Upper lobe of left lung (tissue), 6 donors: Measurements from ENCODE around the gene NAGPA. TPM values are rescaled to one million over a fixed set of nuclear protein-coding genes. Genes with fewer than 3 reads are reported as not detected.
A peak's percentile ranks its signal among the peaks of the same experiment; 100 is the strongest.

Source experiments
- ATAC-seq, 2 donors: fragments of 200-7000 bp; cut with Tn5 transposase; one replicate each; pipeline ENCODE4 v1.9.1; 2022; ENCODE audit warnings: mild to moderate bottlenecking in 2 of 2, moderate library complexity in 2 of 2; ENCODE audit not compliant: low FRiP score in 2 of 2
- DNase-seq, 2 donors: peaks; one replicate each; pipeline ENCODE4 v3.0.0-alpha.2; 2019 to 2020
- H3K27ac ChIP-seq, 4 donors: fragments of 200-600 bp; sonication (generic); one replicate each; pipeline ENCODE4 v1.5.1; 2016 to 2019
- H3K27me3 ChIP-seq, 4 donors: fragments of 200-600 bp; sonication (generic); one replicate each; pipeline ENCODE4 v1.5.1; 2017 to 2019
- H3K36me3 ChIP-seq, 4 donors: fragments of 200-600 bp; sonication (generic); one replicate each; pipeline ENCODE4 v1.5.1; 2016 to 2019
- H3K4me1 ChIP-seq, 4 donors: fragments of 200-600 bp; sonication (generic); one replicate each; pipeline ENCODE4 v1.5.1; 2018 to 2019
- H3K4me3 ChIP-seq, 4 donors: fragments of 200-600 bp; sonication (generic); one replicate each; pipeline ENCODE4 v1.5.1; 2017 to 2019; ENCODE audit warnings: mild to moderate bottlenecking in 2 of 4, moderate library complexity in 1 of 4
- H3K9me3 ChIP-seq, 4 donors: fragments of 200-600 bp; sonication (generic); one replicate each; pipeline ENCODE4 v1.5.1; 2018 to 2019
- CTCF ChIP-seq, 6 experiments: fragments of 450-650 bp in 4 of 6; fragments of 200-600 bp in 2 of 6; sonication (generic) in 2 of 6; IDR thresholded peaks; one replicate each; pipeline ENCODE4 v1.5.1; 2016 to 2019; ENCODE audit warnings: antibody characterized with exemption in 6 of 6
- EP300 ChIP-seq, 4 donors: sonication (generic); formaldehyde crosslinking; IDR thresholded peaks; one replicate each; pipeline ENCODE4 v1.5.1; 2017; ENCODE audit warnings: antibody characterized with exemption in 4 of 4, control low read depth in 2 of 4
- POLR2A ChIP-seq, 4 donors: fragments of 450-650 bp; IDR thresholded peaks; one replicate each; pipeline ENCODE4 v1.5.1; 2016 to 2017; ENCODE audit warnings: antibody characterized with exemption in 4 of 4, mild to moderate bottlenecking in 2 of 4
- POLR2AphosphoS5 ChIP-seq, 2 donors: sonication (generic); formaldehyde crosslinking; IDR thresholded peaks; one replicate each; pipeline ENCODE4 v1.5.1; 2017; ENCODE audit warnings: antibody characterized with exemption in 2 of 2
- WGBS, 2 donors: methylation state at CpG; one replicate each; pipeline ENCODE4 v1.1.5; 2017 to 2018; 5-methylcytosine and 5-hydroxymethylcytosine counted together
- total RNA-seq, 6 donors: library from RNA; depleted of rRNA in 4 of 6; stranded (reverse); fragments of >200 nt in 4 of 6; gene quantifications; one replicate each; pipeline versions ENCODE4 v1.1.0 to v1.2.1, GENCODE V29; 2016 to 2021
- donor health status: DM: no; HTN: no; CAD: no; lungs with moderate emphysema.
- donor health status: DM: no; HTN: yes; CAD: no; lungs with severe emphysema.

NAGPA gene
- total RNA-seq, 6 donors from 2014 or later: 18.1 to 82.8 (median 25.8) TPM

GRCh38 chr16:4987580-4988374, 46.0 kb downstream of the NAGPA start:
- DNase-seq (peak in 1 of 2 donors; percentile 75), ATAC-seq (peak in 1 of 2 donors; percentile 21)

GRCh38 chr16:4987250-4987579, 46.5 kb downstream of the NAGPA start:
- H3K36me3 ChIP-seq: no peaks in the 10 kb centered on the region
- no peak overlapping the region for H3K4me3 ChIP-seq
- DNase-seq: no peak
- peaks cover 0 to 4% (median 0%) of the 10 kb centered on the region in 4 donors for H3K9me3 ChIP-seq
- WGBS, 2 donors: 4 to 12% methylated on average over 3 to 9 of the region's 10 CpGs
- no peak for ATAC-seq
- no peak overlapping the region for H3K27ac ChIP-seq
- H3K27me3 ChIP-seq: peaks cover 0 to 17% (median 13%) of the 10 kb centered on the region in 4 donors
- TF ChIP-seq EP300 (IDR thresholded peaks at IDR 0.05) (no peak), POLR2AphosphoS5 (IDR thresholded peaks at IDR 0.05) (no peak), CTCF (IDR thresholded peaks at IDR 0.05) (no peak), POLR2A (IDR thresholded peaks at IDR 0.05) (no peak)
- peaks cover 0 to 10% (median 1%) of the 10 kb centered on the region in 4 donors for H3K4me1 ChIP-seq

More at GRCh38 chr16:4987580-4988374, 46.0 kb downstream of the NAGPA start:
- Histone ChIP-seq H3K27me3 (peaks cover 0 to 17% (median 13%) of the 10 kb centered on the region in 4 donors), H3K9me3 (peaks cover 0 to 4% (median 0%) of the 10 kb centered on the region in 4 donors), H3K27ac (no peak overlapping the region), H3K4me3 (no peak overlapping the region), H3K36me3 (no peaks in the 10 kb centered on the region), H3K4me1 (peaks cover 0 to 10% (median 1%) of the 10 kb centered on the region in 4 donors)
- no peak for TF ChIP-seq POLR2AphosphoS5 (IDR thresholded peaks at IDR 0.05)
- TF ChIP-seq POLR2A (IDR thresholded peaks at IDR 0.05): no peak
- no peak for TF ChIP-seq EP300 (IDR thresholded peaks at IDR 0.05)
- TF ChIP-seq CTCF (IDR thresholded peaks at IDR 0.05): no peak
- WGBS, 2 donors: 8 to 14% methylated on average over 13 to 56 of the region's 60 CpGs

DNA sequence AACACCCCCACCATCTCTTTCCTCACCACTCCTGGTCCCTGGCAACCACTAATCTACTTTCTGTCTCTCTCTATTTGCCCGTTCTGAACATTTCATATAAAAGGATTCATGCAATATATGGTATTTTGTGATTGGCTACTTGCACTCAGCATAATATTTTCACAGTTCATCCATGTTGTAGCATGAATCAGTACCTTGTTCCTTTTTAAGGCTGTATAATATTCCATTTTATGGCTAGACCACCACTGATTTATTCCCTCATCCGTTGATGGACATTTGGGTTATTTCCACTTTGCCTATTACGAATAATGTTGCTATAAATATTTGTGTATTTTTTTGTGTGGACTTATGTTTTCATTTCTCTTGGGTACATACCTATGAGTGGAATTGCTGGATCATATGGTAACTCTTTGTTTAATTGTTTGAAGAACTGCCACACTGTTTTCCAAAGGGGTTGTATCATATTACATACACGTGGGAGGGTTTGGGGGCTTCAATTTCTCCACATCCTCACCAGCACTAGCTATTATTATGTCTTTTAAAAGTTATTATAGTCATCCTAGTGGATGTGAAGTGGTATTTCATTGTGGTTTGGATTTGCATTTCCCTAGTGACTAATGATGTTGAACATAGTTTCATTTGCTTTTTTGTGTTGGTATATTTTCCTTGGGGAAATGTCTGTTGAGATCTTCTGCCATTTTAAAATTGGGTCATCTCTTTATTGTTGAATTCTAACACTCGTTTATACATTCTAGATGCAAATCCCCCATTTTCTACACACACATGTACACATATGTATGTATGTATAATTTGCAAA, 49.4 kb downstream of the NAGPA start:
- TF ChIP-seq CTCF (IDR thresholded peaks at IDR 0.05): no peak
- TF ChIP-seq POLR2A (IDR thresholded peaks at IDR 0.05): no peak
- no peak for TF ChIP-seq POLR2AphosphoS5 (IDR thresholded peaks at IDR 0.05)
- no peak for TF ChIP-seq EP300 (IDR thresholded peaks at IDR 0.05)
- ATAC-seq (no peak), DNase-seq (no peak)
- peaks cover 0 to 4% (median 0%) of the 10 kb centered on the region in 4 donors for H3K9me3 ChIP-seq
- no peaks in the 10 kb centered on the region for H3K36me3 ChIP-seq
- 72 to 83% methylated on average over 5 of the region's 5 CpGs for WGBS, 2 donors
- H3K4me1 ChIP-seq: peaks cover 0 to 10% (median 1%) of the 10 kb centered on the region in 4 donors
- H3K27ac ChIP-seq: no peak overlapping the region
- H3K4me3 ChIP-seq: no peak overlapping the region
- H3K27me3 ChIP-seq: peaks cover 0 to 17% (median 13%) of the 10 kb centered on the region in 4 donors

DNA sequence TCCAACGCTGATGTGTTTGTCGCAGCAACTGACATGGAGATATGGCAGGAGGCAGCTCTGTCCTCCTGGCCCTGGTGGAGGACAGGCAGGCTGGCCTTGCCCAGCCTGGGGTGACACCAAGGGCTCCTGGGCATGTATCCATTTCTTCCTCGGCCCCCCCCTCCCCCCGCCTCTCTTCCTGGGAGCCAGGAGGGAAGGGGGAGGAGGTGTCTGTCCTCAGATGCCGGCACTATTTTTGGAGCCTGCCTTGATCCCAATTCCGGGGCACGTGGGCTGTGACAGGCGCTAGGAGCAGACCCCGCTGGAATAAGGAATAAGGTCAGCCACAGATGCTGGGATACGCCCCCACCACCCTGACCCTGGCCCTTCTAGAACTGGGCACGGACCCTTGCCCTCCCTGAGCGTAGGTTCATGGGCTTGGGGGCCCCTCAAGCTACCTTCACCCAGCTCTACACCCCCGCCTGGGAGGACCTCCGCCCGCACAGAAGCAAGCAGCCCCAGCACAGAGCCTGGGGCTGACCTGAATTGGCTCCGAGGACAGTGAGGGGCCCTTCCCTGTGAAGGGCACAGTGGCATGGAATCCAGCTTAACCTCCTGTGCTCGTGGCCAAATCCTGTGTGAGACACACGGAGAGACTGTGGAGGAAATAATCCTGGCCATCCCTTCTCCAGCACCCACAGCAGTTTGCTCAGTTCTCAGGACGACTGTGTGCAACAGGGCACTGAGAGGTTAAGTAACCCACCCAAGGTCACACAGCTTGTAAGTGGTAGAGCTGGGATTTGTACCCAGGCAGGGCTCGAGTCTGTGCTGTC, 51.5 kb downstream of the NAGPA start:
- Histone ChIP-seq H3K4me1 (no peaks in the 10 kb centered on the region), H3K4me3 (no peak overlapping the region), H3K27ac (no peak overlapping the region), H3K27me3 (peaks cover 0 to under 1% (median 0%) of the 10 kb centered on the region in 4 donors), H3K9me3 (peaks cover 0 to 4% (median 0%) of the 10 kb centered on the region in 4 donors), H3K36me3 (no peaks in the 10 kb centered on the region)
- DNase-seq (no peak), ATAC-seq (peak; percentile 8 to 64)
- TF ChIP-seq POLR2A (IDR thresholded peaks at IDR 0.05): no peak
- no peak for TF ChIP-seq CTCF (IDR thresholded peaks at IDR 0.05)
- TF ChIP-seq EP300 (IDR thresholded peaks at IDR 0.05): no peak
- TF ChIP-seq POLR2AphosphoS5 (IDR thresholded peaks at IDR 0.05): no peak
- 37 to 46% methylated on average over 14 to 18 of the region's 20 CpGs for WGBS, 2 donors
